GM18867 (cell line): ENCODE results near the gene TPM1.

ENCODE experiments used
- ATAC-seq: cut with Tn5 transposase; IDR thresholded peaks from one replicate; pipeline ENCODE4 v1.9.1; 2021; ENCODE audit warnings: mild to moderate bottlenecking, moderate library complexity; ENCODE audit not compliant: unreplicated experiment

Gene TPM1

DNA sequence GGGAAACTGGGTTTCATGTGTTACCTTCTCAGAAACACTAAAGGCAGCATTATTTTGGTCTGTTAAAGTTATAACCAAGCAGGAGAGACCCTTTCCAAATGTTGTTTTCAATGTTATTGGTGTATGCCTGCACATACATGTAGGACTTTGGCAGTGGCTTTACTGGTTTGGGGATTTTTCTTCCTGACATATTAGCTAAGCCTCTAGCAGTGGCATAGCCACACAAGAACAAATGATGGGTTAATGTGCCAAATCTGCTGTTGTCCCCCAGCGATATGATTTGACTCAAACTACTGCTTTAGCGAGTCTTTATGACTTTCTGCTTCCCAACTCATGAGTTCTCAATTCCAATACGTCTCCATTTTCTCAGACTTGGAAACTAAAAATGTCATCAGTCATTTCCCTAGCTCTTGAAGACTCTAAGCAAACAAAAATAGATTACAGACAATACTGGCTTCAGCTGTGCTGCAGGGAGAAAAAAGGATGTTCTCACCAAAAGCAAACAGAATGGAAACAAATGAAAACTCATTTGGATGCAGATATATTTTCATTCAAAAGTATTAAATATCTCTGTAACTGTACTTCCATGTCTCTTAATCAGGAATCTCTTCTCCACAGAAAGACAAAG lies 29.6 kb downstream of the TPM1 start:
- ATAC-seq: no peak

- ATAC-seq: no peak
Observed at GRCh38 chr15:63072809-63073277, 30.3 kb downstream of the TPM1 start.

DNA sequence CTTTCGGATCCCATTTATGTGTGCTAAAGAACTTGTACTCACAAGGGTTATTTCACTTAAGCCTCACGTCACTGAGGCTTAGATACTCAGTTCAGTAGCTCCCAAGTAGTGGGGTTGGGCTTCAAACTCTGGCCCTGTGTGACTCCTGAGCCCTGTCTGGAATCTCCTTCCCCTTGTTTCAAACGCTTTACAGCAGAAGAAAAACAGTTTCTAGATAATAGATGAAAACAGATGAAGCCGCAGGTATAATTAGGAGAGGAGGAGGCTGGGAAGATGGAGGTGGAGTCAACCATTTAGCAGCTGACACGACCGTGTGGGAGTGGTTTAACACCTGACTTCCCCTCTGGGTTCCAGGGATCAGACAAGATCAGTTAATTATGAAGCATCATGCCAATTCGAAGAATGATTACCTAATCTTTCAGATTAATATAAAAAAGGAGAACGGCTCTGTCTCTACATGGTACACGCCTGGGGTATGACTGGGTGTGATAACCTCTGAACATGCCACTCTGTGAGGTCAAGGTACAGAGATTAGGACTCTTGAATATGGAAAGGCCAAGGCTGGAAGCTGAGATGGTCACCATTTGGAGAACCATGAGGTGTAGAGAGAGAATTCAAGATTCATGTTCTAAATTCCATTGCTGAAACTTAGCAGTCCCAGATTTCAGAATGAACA lies 31.1 kb downstream of the TPM1 start:
- ATAC-seq: no peak

- ATAC-seq: no peak
Observed at GRCh38 chr15:63075015-63075983, 32.8 kb downstream of the TPM1 start.

DNA sequence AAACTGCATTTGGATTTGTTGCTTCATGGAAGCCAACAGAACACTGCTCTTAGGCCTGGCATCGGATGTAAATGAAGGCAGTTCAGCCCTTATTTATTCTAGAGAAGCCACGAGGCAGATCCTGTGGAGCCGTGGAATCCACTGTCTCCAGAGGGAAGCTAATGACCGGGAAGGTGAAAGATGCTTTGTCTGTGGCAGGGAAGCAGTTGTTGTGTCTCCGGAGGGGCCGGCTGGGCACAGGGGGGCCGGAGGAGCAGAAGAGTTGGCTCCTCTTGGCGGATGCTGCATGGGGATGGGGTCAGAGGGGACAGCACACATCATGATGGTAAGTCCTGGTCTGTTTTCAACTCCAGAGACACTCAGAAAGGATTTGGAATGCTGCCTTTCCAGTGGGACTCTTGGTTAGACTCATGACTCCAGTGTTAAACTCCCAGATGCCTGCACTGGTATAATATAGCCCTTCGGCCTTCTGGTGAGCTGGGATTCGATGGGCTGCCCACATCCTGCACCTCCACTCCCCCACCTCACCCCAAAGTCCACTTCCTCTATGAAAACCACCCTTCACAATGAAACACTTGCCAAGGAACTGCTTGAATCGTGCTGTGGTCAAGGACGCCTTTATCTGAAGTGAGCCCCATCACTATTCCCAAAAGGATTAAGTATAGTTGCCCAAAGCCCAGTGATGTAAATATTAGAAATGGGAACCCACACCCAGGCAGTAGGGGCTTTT lies 33.6 kb downstream of the TPM1 start:
- no peak for ATAC-seq

GRCh38 chr15:63076714-63077046 lies 34.1 kb downstream of the TPM1 start:
- no peak for ATAC-seq

DNA sequence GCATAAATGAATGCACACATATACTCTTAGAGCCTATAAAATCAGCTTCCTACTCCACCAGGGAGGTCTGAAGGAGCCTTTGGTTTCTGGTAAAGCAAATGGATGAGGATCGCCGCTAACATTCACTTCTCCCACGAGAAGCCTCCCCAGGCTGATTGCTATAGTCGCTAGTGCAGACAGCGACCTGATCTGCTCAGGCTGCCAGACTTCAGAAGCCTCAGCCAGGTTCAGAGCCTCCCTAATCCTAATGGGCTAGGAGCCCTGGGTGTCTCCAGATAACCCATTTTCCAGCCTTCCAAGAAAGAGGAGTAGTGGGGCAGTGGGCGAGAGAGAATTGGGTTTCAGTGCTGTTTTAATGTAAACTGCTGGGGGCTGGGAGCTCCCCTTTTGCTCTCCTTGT lies 35.4 kb downstream of the TPM1 start:
- ATAC-seq: no peak

GRCh38 chr15:63079947-63080626 lies 37.5 kb downstream of the TPM1 start:
- ATAC-seq: no peak

DNA sequence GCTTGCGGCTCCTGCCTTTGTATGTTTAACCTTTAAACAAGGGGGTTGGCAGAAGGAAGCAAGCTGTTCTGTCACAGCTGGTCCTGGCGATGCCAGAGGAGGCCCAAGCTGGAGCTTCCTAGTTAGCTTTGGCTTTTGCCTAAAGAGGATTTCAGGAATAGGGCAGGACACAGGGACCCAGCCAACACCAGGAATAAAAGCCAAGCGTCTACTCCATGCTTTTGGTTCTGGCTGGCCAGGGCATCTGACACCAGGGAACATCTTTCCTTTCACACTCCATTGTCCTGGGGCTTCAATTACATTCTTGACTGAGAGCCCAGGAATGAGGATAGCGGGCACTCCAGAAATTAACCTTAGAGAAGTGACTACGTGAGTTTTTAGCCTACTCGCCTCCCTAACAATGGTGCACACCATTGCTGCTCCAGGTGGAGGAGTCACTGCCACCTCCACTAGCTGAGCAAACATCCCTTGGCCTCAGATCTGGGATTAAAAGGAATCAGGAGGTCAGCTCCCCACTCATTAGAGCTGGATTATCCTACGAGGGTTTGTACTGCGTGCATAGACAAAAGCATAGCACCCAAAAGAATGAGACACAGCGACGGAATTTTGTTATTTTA lies 38.2 kb downstream of the TPM1 start:
- no peak for ATAC-seq

GRCh38 chr15:63082366-63082765 lies 39.8 kb downstream of the TPM1 start:
- no peak for ATAC-seq

GRCh38 chr15:63083044-63083443 lies 40.5 kb downstream of the TPM1 start:
- ATAC-seq: no peak

- no peak for ATAC-seq
Observed at GRCh38 chr15:63083541-63083940, 41.0 kb downstream of the TPM1 start.

DNA sequence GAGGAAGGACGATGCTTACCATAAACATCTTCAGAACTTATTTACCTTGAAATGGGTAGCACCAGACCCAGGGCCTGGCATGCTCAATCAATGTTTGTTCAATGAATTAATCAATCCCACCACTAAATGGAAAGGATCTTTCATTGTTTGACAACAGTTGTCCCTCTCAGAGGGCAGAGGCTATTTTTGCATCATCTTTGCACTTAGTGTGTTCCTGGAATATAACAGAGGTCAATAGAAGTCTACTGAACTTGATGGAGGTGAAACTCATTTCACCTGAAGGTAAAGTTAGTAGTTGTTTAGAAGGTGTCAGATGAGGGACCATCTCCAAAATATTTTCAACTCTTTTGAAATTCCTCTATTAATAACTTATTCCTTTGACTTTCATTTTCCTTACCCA lies 42.3 kb downstream of the TPM1 start:
- no peak for ATAC-seq

GRCh38 chr15:63085289-63085688 lies 42.7 kb downstream of the TPM1 start:
- ATAC-seq: no peak

DNA sequence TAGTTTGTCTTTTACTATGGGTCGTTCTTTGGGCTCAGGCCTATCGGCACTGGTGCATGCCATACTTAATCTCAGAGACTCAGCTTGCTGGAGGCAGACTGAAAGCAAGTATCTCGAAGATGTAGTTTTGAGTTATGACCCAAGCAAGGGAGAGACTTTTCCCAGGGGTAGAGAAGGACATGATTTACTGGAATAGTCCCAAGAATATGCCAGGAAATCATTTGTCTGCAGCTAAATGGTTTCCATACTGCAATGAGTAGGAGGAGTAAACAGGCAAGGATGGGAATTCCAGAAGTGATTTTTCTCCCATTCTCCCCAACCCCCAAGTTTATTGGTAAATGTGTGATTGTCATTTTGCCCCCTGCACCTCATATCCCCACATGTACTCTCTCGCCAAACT lies 43.7 kb downstream of the TPM1 start:
- no peak for ATAC-seq

- no peak for ATAC-seq
Observed at GRCh38 chr15:63086947-63087346, 44.4 kb downstream of the TPM1 start.

GRCh38 chr15:63088533-63089245 lies 46.1 kb downstream of the TPM1 start:
- no peak for ATAC-seq

DNA sequence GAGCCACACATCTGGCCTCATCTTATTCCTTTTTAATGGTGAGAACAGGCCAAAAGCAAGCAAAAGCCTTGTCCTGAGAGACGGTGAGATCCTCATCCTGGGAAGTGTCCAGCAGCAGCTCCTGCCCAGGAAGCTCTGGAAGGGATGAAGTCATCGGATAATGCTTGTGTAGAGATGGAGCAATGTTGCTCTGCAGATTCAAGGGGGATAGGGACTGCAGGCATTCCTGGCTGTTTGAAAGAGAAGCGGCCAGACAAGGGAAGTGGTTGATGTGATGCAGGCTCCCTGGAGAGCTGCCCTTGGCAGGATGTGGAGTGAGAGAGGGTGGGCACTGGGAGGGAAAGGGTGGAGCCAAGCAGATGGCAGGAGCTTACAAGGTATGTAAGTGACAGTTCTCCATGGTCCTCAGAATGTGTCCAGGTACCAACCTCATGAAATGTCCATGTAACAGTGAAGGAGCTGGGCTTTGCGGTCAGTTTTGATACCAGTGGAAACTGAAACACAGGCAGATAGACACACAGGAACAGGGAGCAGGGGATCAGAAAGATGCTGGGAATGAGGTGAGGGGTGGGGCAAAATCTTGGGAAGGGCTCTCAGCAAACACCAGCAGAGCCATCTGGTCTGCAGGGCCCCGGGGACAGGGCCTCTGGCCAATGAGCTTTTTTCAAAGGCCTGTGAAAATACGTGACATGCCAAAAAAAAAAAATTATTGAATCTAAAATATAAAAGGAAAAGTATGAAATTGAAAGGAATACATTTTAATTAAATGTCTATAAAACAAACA lies 46.9 kb downstream of the TPM1 start:
- ATAC-seq: no peak

DNA sequence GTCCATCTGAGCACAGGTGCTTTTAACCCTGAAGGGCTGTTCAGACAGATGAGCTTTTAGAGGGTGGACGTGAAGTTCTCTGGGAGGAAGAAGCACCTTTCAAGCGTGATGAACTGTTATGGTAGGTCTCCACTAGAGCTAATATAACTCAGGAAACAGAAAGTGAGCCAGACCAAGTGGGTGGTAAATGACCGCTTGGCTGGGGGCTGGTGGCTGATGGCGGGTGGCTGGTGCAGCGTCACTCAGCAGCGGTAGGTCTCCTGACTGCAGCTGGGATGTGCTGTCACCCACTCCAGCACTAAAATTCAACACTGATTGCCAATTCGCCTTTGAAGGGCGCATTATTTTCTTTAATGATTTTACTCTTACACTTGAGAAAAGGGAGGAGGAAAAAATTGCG lies 47.9 kb downstream of the TPM1 start:
- ATAC-seq: no peak
